A549 (cell line): ENCODE results near the gene IRGQ. TPM values are rescaled to one million over a fixed set of nuclear protein-coding genes. Genes with fewer than 3 reads are reported as not detected.
"Not testable (repeated sequence)": the region's sequence is repeated elsewhere in the genome, so short reads cannot be mapped to it uniquely, and the experiment has no call there.

ENCODE experiments used
- ATAC-seq, 2 experiments: fragments of 200-7000 bp in 1 of 2; fragments of >200 bp in 1 of 2; cut with Nextera tagmentation in 1 of 2; cut with Tn5 transposase in 1 of 2; 3 replicates each; pipeline versions ENCODE4 v1.8.0 to v1.9.1; 2018 to 2020; ENCODE audit warnings: mild to moderate bottlenecking in 1 of 2, moderate library complexity in 1 of 2
- CTCF ChIA-PET: fragments of 300-600 bp; sonication (Branson Sonifier 250); formaldehyde crosslinking; extraction: SDS; loops from one replicate; lab custom pipeline; 2021; ENCODE audit warnings: antibody characterized with exemption, inconsistent platforms; lab: Yijun Ruan, JAX
- POLR2A ChIA-PET: fragments of 350-600 bp; formaldehyde crosslinking; extraction: SDS; loops from one replicate; lab custom pipeline; 2021; ENCODE audit warnings: antibody characterized with exemption, inconsistent platforms; lab: Yijun Ruan, JAX
- DNase-seq, 2 experiments: peaks; one replicate each; pipeline versions ENCODE4 v3.0.0 to v3.0.0-alpha.2; 2011 to 2016; ENCODE audit warnings: low read depth in 1 of 2, low spot score in 1 of 2
- FAIRE-seq: peaks from 2 replicates; lab custom pipeline; 2011; peaks lifted over from hg19 to GRCh38; lab: Jason Lieb, UNC
- H3K27ac ChIP-seq, 2 experiments: fragments of >200 bp; sonication (Bioruptor Twin); formaldehyde crosslinking; 3 replicates each; pipeline ENCODE4 v1.5.1; 2016 to 2017
- H3K4me1 ChIP-seq: fragments of >200 bp; sonication (Bioruptor Twin); formaldehyde crosslinking; 3 replicates; pipeline ENCODE4 v1.6.1; 2016
- H3K4me2 ChIP-seq: fragments of >200 bp; sonication (Bioruptor Twin); formaldehyde crosslinking; 3 replicates; pipeline ENCODE4 v1.6.1; 2016
- H3K4me3 ChIP-seq: fragments of >200 bp; sonication (Bioruptor Twin); formaldehyde crosslinking; 3 replicates; pipeline ENCODE4 v1.5.1; 2016
- H3K9me3 ChIP-seq: fragments of >200 bp; sonication (Bioruptor Twin); formaldehyde crosslinking; 3 replicates; pipeline ENCODE4 v1.6.1; 2016
- CEBPB ChIP-seq, 2 experiments: fragments of >200 bp in 1 of 2; sonication (Bioruptor Twin) in 1 of 2; formaldehyde crosslinking in 1 of 2; IDR thresholded peaks; 2 replicates each; pipeline ENCODE4 v1.6.1; 2012 to 2016
- EHF ChIP-seq: fragments of 250-450 bp; sonication (Bioruptor Pico); IDR thresholded peaks from 2 replicates; pipeline ENCODE4 v1.5.0; 2020; ENCODE audit warnings: mild to moderate bottlenecking
- EHMT2 ChIP-seq: fragments of 200-600 bp; sonication (generic); IDR thresholded peaks from 2 replicates; pipeline ENCODE4 v1.6.1; 2016; ENCODE audit warnings: antibody characterized with exemption, low read depth, mild to moderate bottlenecking, moderate library complexity
- EP300 ChIP-seq, 2 experiments: fragments of >200 bp; sonication (Bioruptor Twin); formaldehyde crosslinking; IDR thresholded peaks; 2 replicates in 1 of 2; 3 replicates in 1 of 2; pipeline ENCODE4 v1.6.1; 2016 to 2017
- FOSL2 ChIP-seq, 2 experiments: fragments of 450-650 bp in 1 of 2; fragments of >200 bp in 1 of 2; sonication (Bioruptor Twin) in 1 of 2; formaldehyde crosslinking; IDR thresholded peaks; 2 replicates each; pipeline versions ENCODE4 v1.5.0 to v1.6.1; 2016 to 2020; ENCODE audit warnings: mild to moderate bottlenecking in 1 of 2, moderate library complexity in 1 of 2
- HOXB5 ChIP-seq: fragments of 250-450 bp; sonication (Bioruptor Pico); IDR thresholded peaks from 2 replicates; pipeline ENCODE4 v1.5.0; 2020; ENCODE audit warnings: mild to moderate bottlenecking, moderate library complexity
- PBX3 ChIP-seq: IDR thresholded peaks from 2 replicates; pipeline ENCODE4 v1.6.1; 2012
- POLR2A ChIP-seq: IDR thresholded peaks from 2 replicates; pipeline ENCODE4 v1.6.1; 2012; ENCODE audit warnings: mild to moderate bottlenecking, low read length
- RAD21 ChIP-seq, 2 experiments: fragments of >200 bp in 1 of 2; sonication (Bioruptor Twin) in 1 of 2; formaldehyde crosslinking in 1 of 2; IDR thresholded peaks in 1 of 2; conservative IDR thresholded peaks in 1 of 2; 2 replicates in 1 of 2; 3 replicates in 1 of 2; pipeline ENCODE4 v1.6.1; 2012 to 2018; ENCODE audit warnings: inconsistent platforms in 1 of 2
- RCOR1 ChIP-seq: fragments of 150-350 bp; IDR thresholded peaks from 2 replicates; pipeline ENCODE4 v1.6.1; 2014; ENCODE audit warnings: antibody characterized with exemption, low read length, low read depth
- RNF2 ChIP-seq: fragments of 200-600 bp; sonication (generic); IDR thresholded peaks from 2 replicates; pipeline ENCODE4 v1.6.1; 2016; ENCODE audit warnings: low read depth, mild to moderate bottlenecking, antibody characterized with exemption, moderate library complexity, borderline replicate concordance
- SMC3 ChIP-seq: fragments of >200 bp; sonication (Bioruptor Twin); formaldehyde crosslinking; IDR thresholded peaks from 3 replicates; pipeline ENCODE4 v1.6.1; 2018; ENCODE audit warnings: inconsistent platforms
- ZC3H11A ChIP-seq: fragments of 450-650 bp; IDR thresholded peaks from 2 replicates; pipeline ENCODE4 v1.6.1; 2014; ENCODE audit warnings: antibody characterized with exemption, mild to moderate bottlenecking
- ZFP36 ChIP-seq: fragments of 450-650 bp; IDR thresholded peaks from 2 replicates; pipeline ENCODE4 v1.6.1; 2014; ENCODE audit warnings: borderline replicate concordance; ENCODE audit not compliant: partially characterized antibody
- ZNF302 ChIP-seq: fragments of 250-450 bp; sonication (Bioruptor Pico); IDR thresholded peaks from 2 replicates; pipeline ENCODE4 v1.9.0; 2021; ENCODE audit warnings: inconsistent platforms, mild to moderate bottlenecking, moderate library complexity
- WGBS: methylation state at CpG from one replicate; pipeline ENCODE4 v1.1.6; 2017; ENCODE audit errors: missing lambda C conversion rate; 5-methylcytosine and 5-hydroxymethylcytosine counted together
- polyA plus RNA-seq, 4 experiments: library from polyadenylated mRNA; depleted of rRNA in 3 of 4; stranded (reverse); fragments of >200 nt; fragmentation: RNase III in 1 of 4; extraction: RNeasy Plus Mini Kit Qiagen cat#74134 plus additional on column Dnase treatment in 1 of 4; gene quantifications; 2 replicates in 3 of 4; 3 replicates in 1 of 4; pipeline ENCODE4 v1.2.3, GENCODE V29; 2011 to 2017

Gene IRGQ
- polyA plus RNA-seq, 2 of the 4 experiments (the other 2 are of a cell fraction): 6.5 to 10.0 TPM

- no peaks in the 10 kb centered on the region for H3K9me3 ChIP-seq
- H3K27ac ChIP-seq: no peak overlapping the region
- DNase-seq (no peak), ATAC-seq (no peak), FAIRE-seq (no peak)
- CTCF ChIA-PET: interaction anchor here (1.7 kb wide), 1 partner anchor 35 kb away, joined by 5 read pairs; no protein-coding TSS in a partner anchor
- WGBS: 89% methylated on average over 6 of the region's 6 CpGs
- POLR2A ChIA-PET: no interaction called here
- no peak overlapping the region for H3K4me2 ChIP-seq
- H3K4me1 ChIP-seq: peaks cover 8% of the 10 kb centered on the region; the same call in 2 of the 3 replicates
- H3K4me3 ChIP-seq: no peak overlapping the region
- TF ChIP-seq CEBPB (IDR thresholded peaks at IDR 0.05) (no peak), POLR2A (no peak), EHF (CRISPR knock-in tag) (no peak)
Measured at GRCh38 chr19:43589678-43590077, 6.3 kb downstream of the IRGQ start.

- H3K4me3 ChIP-seq: no peak overlapping the region
- TF ChIP-seq EHMT2 (no peak), HOXB5 (CRISPR knock-in tag) (no peak), ZNF302 (CRISPR knock-in tag) (no peak)
- H3K9me3 ChIP-seq: no peaks in the 10 kb centered on the region
- ChIA-PET CTCF (interaction anchor here (0.9 to 1.7 kb wide), 2 partner anchors 24 to 34 kb away, joined by 5 read pairs; no protein-coding TSS in a partner anchor), POLR2A (no interaction called here)
- DNase-seq (no peak), ATAC-seq (no peak), FAIRE-seq (no peak)
- 92% methylated on average over 5 of the region's 5 CpGs for WGBS
- H3K4me2 ChIP-seq: no peak overlapping the region
- peaks cover 4% of the 10 kb centered on the region; the same call in 2 of the 3 replicates for H3K4me1 ChIP-seq
- no peak overlapping the region for H3K27ac ChIP-seq
Measured at GRCh38 chr19:43589277-43589676, 6.7 kb downstream of the IRGQ start.

GRCh38 chr19:43587029-43587428, 8.9 kb downstream of the IRGQ start:
- CTCF ChIA-PET: interaction anchor here (1.0 to 1.9 kb wide), 4 partner anchors 8 to 179 kb away, joined by 3 to 8 read pairs (median 4); partner anchors contain the start of genes IRGQ, PINLYP and XRCC1
- not testable (repeated sequence) for H3K27ac ChIP-seq

GRCh38 chr19:43586346-43586745, 9.6 kb downstream of the IRGQ start:
- H3K4me1 ChIP-seq: no peaks in the 10 kb centered on the region
- DNase-seq (no peak), FAIRE-seq (no peak), ATAC-seq (no peak)
- no peak for TF ChIP-seq EP300 (IDR thresholded peaks at IDR 0.05)
- TF ChIP-seq HOXB5 (CRISPR knock-in tag): no peak
- TF ChIP-seq SMC3: no peak
- no peak for TF ChIP-seq RCOR1
- TF ChIP-seq PBX3: no peak
- no peak for TF ChIP-seq RNF2
- TF ChIP-seq ZC3H11A: no peak
- TF ChIP-seq FOSL2 (IDR thresholded peaks at IDR 0.05): no peak
- no peak for TF ChIP-seq FOSL2 (CRISPR knock-in tag; IDR thresholded peaks at IDR 0.05)
- TF ChIP-seq ZFP36: no peak
- no peak for TF ChIP-seq RAD21 (conservative IDR thresholded peaks at IDR 0.05 in 1 of 2, IDR thresholded peaks at IDR 0.05 in 1 of 2)
- no peak overlapping the region for H3K27ac ChIP-seq
- 85% methylated on average over 2 of the region's 2 CpGs for WGBS
- ChIA-PET POLR2A (interaction anchor here (0.9 kb wide), 1 partner anchor 10 kb away, joined by 3 read pairs; the partner anchor contains the start of genes IRGQ and ZNF576), CTCF (interaction anchor here (1.0 to 1.9 kb wide), 3 partner anchors 9 to 31 kb away, joined by 4 to 8 read pairs (median 4); partner anchors contain the start of genes IRGQ, PINLYP and XRCC1)
- H3K4me2 ChIP-seq: no peak overlapping the region
- no peaks in the 10 kb centered on the region for H3K9me3 ChIP-seq
- no peak overlapping the region for H3K4me3 ChIP-seq

More at GRCh38 chr19:43587029-43587428, 8.9 kb downstream of the IRGQ start:
- ATAC-seq, H3K4me1 ChIP-seq, H3K9me3 ChIP-seq, FAIRE-seq, H3K4me3 ChIP-seq, DNase-seq, H3K4me2 ChIP-seq: not testable (repeated sequence)
- POLR2A ChIA-PET: interaction anchor here (0.9 kb wide), 1 partner anchor 9 kb away, joined by 3 read pairs; the partner anchor contains the start of genes IRGQ and ZNF576
- WGBS: 94% methylated on average over 3 of the region's 3 CpGs
